ENCODE measurements around the gene PTPA. TPM values are rescaled to one million over a fixed set of nuclear protein-coding genes. Genes with fewer than 3 reads are reported as not detected.
"Not testable (repeated sequence)": the region's sequence is repeated elsewhere in the genome, so short reads cannot be mapped to it uniquely, and the experiment has no call there.

PTPA gene
- total RNA-seq, 1 donor from 2014 or later = 126 TPM

GRCh38 chr9:129160712-129161533, 49.7 kb downstream of the PTPA start:
- DNase-seq (ENCODE audit: low spot score) = no peak

- no peak for DNase-seq (ENCODE audit: low spot score)
These were observed 50.3 kb downstream of the PTPA start for GRCh38 chr9:129161534-129161837.

GRCh38 chr9:129162497-129163197, 51.4 kb downstream of the PTPA start:
- no peak for DNase-seq (ENCODE audit: low spot score)

GRCh38 chr9:129163198-129163670, 52.0 kb downstream of the PTPA start:
- not testable (repeated sequence) for DNase-seq (ENCODE audit: low spot score)

- DNase-seq (ENCODE audit: low spot score) = no peak
These were observed 52.5 kb downstream of the PTPA start for GRCh38 chr9:129163753-129164152.

GRCh38 chr9:129164246-129164930, 53.2 kb downstream of the PTPA start:
- DNase-seq (ENCODE audit: low spot score) = peak; percentile 67

GRCh38 chr9:129165198-129165597, 54.0 kb downstream of the PTPA start:
- no peak for DNase-seq (ENCODE audit: low spot score)

- peak; percentile 87 for DNase-seq (ENCODE audit: low spot score)
These were observed 55.7 kb downstream of the PTPA start for GRCh38 chr9:129166623-129167557.

- no peak for DNase-seq (ENCODE audit: low spot score)
These were observed 59.0 kb downstream of the PTPA start for GRCh38 chr9:129170229-129170628.

- no peak for DNase-seq (ENCODE audit: low spot score)
These were observed 61.0 kb downstream of the PTPA start for GRCh38 chr9:129171993-129172751.

GRCh38 chr9:129172816-129173215, 61.6 kb downstream of the PTPA start:
- no peak for DNase-seq (ENCODE audit: low spot score)

GRCh38 chr9:129173296-129174101, 62.3 kb downstream of the PTPA start:
- no peak for DNase-seq (ENCODE audit: low spot score)

- peak; percentile 91 for DNase-seq (ENCODE audit: low spot score)
These were observed 63.0 kb downstream of the PTPA start for GRCh38 chr9:129174102-129174723.

- peak; percentile 84 for DNase-seq (ENCODE audit: low spot score)
These were observed 63.7 kb downstream of the PTPA start for GRCh38 chr9:129174724-129175514.

- no peak for DNase-seq (ENCODE audit: low spot score)
These were observed 64.3 kb downstream of the PTPA start for GRCh38 chr9:129175515-129175824.

GRCh38 chr9:129175825-129176633, 64.8 kb downstream of the PTPA start:
- DNase-seq (ENCODE audit: low spot score) = peak; percentile 90

GRCh38 chr9:129176701-129177442, 65.7 kb downstream of the PTPA start:
- no peak for DNase-seq (ENCODE audit: low spot score)
